SK-N-MC (cell line): Measurements from ENCODE around the gene BMP4.

Experiments used
- DNase-seq: peaks from one replicate; pipeline ENCODE4 v3.0.0-alpha.2; 2011; ENCODE audit warnings: low read depth, low spot score
- H3K27ac ChIP-seq: fragments of 200-600 bp; sonication (generic); 2 replicates; pipeline ENCODE4 v1.5.1; 2016; ENCODE audit warnings: mixed run types
- H3K36me3 ChIP-seq: fragments of 200-600 bp; sonication (generic); 2 replicates; pipeline ENCODE4 v1.6.1; 2017; ENCODE audit warnings: antibody characterized with exemption, low read length, mixed read lengths; ENCODE audit not compliant: insufficient read depth
- H3K4me3 ChIP-seq: fragments of 200-600 bp; sonication (generic); 2 replicates; pipeline ENCODE4 v1.5.1; 2016
- H3K9ac ChIP-seq: fragments of 200-600 bp; sonication (generic); 2 replicates; pipeline ENCODE4 v1.8.0; 2017; ENCODE audit warnings: mixed run types, mixed read lengths; ENCODE audit not compliant: insufficient read length
- H3K9me3 ChIP-seq: fragments of 200-600 bp; sonication (generic); 2 replicates; pipeline ENCODE4 v1.6.1; 2017; ENCODE audit warnings: low read depth, mild to moderate bottlenecking, antibody characterized with exemption, low read length, moderate library complexity, mixed read lengths
- EZH2 ChIP-seq: fragments of 200-600 bp; sonication (generic); IDR thresholded peaks from one replicate; pipeline ENCODE4 v1.6.1; 2017; ENCODE audit warnings: antibody characterized with exemption
- FOXP2 ChIP-seq: optimal IDR thresholded peaks from 2 replicates; pipeline ENCODE3; 2011; ENCODE audit warnings: mild to moderate bottlenecking, moderate library complexity; ENCODE audit not compliant: insufficient read depth; ENCODE audit errors: extremely low read length, control extremely low read depth
- POLR2AphosphoS5 ChIP-seq: IDR thresholded peaks from 2 replicates; pipeline ENCODE4 v1.6.1; 2012; ENCODE audit warnings: mild to moderate bottlenecking, low read depth, low read length, borderline replicate concordance

Gene BMP4

GRCh38 chr14:53949201-53949600, 7.4 kb downstream of the BMP4 start:
- H3K4me3 ChIP-seq, result no peak overlapping the region
- no peak for DNase-seq
- no peaks in the 10 kb centered on the region for H3K9me3 ChIP-seq
- TF ChIP-seq FOXP2, result no peak
- TF ChIP-seq POLR2AphosphoS5, result no peak
- no peak for TF ChIP-seq EZH2
- H3K9ac ChIP-seq, result no peak overlapping the region
- no peaks in the 10 kb centered on the region for H3K36me3 ChIP-seq
- no peak overlapping the region for H3K27ac ChIP-seq

GRCh38 chr14:53948205-53948884, 8.3 kb downstream of the BMP4 start:
- no peaks in the 10 kb centered on the region for H3K36me3 ChIP-seq
- no peak overlapping the region for H3K4me3 ChIP-seq
- no peak overlapping the region for H3K9ac ChIP-seq
- no peak for TF ChIP-seq POLR2AphosphoS5
- no peak for TF ChIP-seq FOXP2
- no peak for TF ChIP-seq EZH2
- no peak overlapping the region for H3K27ac ChIP-seq
- DNase-seq, result no peak
- H3K9me3 ChIP-seq, result no peaks in the 10 kb centered on the region

GRCh38 chr14:53947452-53948204, 9.0 kb downstream of the BMP4 start:
- Histone ChIP-seq H3K9me3 (no peaks in the 10 kb centered on the region), H3K9ac (no peak overlapping the region), H3K4me3 (no peak overlapping the region), H3K27ac (no peak overlapping the region), H3K36me3 (no peaks in the 10 kb centered on the region)
- no peak for DNase-seq
- TF ChIP-seq FOXP2 (no peak), EZH2 (no peak), POLR2AphosphoS5 (no peak)

- Histone ChIP-seq H3K36me3 (no peaks in the 10 kb centered on the region), H3K9me3 (no peaks in the 10 kb centered on the region), H3K4me3 (no peak overlapping the region), H3K27ac (no peak overlapping the region), H3K9ac (no peak overlapping the region)
- no peak for DNase-seq
- TF ChIP-seq FOXP2, result no peak
Measured at GRCh38 chr14:53947094-53947445, 9.6 kb downstream of the BMP4 start.

- no peak overlapping the region for H3K9ac ChIP-seq
- H3K27ac ChIP-seq, result no peak overlapping the region
- no peak for DNase-seq
- TF ChIP-seq POLR2AphosphoS5 (no peak), EZH2 (no peak), FOXP2 (no peak)
- no peak overlapping the region for H3K4me3 ChIP-seq
- H3K36me3 ChIP-seq, result no peaks in the 10 kb centered on the region
- no peaks in the 10 kb centered on the region for H3K9me3 ChIP-seq
Measured at GRCh38 chr14:53946404-53947093, 10.1 kb downstream of the BMP4 start.

- no peaks in the 10 kb centered on the region for H3K9me3 ChIP-seq
- H3K4me3 ChIP-seq, result no peak overlapping the region
- H3K27ac ChIP-seq, result no peak overlapping the region
- no peak overlapping the region for H3K9ac ChIP-seq
- no peak for DNase-seq
- no peaks in the 10 kb centered on the region for H3K36me3 ChIP-seq
- TF ChIP-seq EZH2, result no peak
- no peak for TF ChIP-seq FOXP2
- TF ChIP-seq POLR2AphosphoS5, result no peak
Measured at GRCh38 chr14:53946071-53946403, 10.6 kb downstream of the BMP4 start.

GRCh38 chr14:53943751-53944083, 12.9 kb downstream of the BMP4 start:
- H3K36me3 ChIP-seq, result no peaks in the 10 kb centered on the region
- H3K4me3 ChIP-seq, result no peak overlapping the region
- H3K9me3 ChIP-seq, result no peaks in the 10 kb centered on the region
- H3K27ac ChIP-seq, result no peak overlapping the region
- TF ChIP-seq FOXP2 (no peak), POLR2AphosphoS5 (no peak), EZH2 (no peak)
- H3K9ac ChIP-seq, result no peak overlapping the region
- no peak for DNase-seq

- Histone ChIP-seq H3K27ac (no peak overlapping the region), H3K9me3 (no peaks in the 10 kb centered on the region), H3K4me3 (no peak overlapping the region), H3K36me3 (no peaks in the 10 kb centered on the region), H3K9ac (no peak overlapping the region)
- TF ChIP-seq FOXP2 (no peak), POLR2AphosphoS5 (no peak), EZH2 (no peak)
- DNase-seq, result no peak
Measured at GRCh38 chr14:53942970-53943750, 13.5 kb downstream of the BMP4 start.
